CD4-positive, alpha-beta T cell treated with Interleukin-4 for 4 hours (primary cell): ENCODE results near the gene PTPRS.
A peak's percentile ranks its signal among the peaks of the same experiment; 100 is the strongest.
"Not testable (repeated sequence)": the region's sequence is repeated elsewhere in the genome, so short reads cannot be mapped to it uniquely, and the experiment has no call there.

Experiments used
- DNase-seq: peaks from one replicate; pipeline ENCODE4 v3.0.0-alpha.2; 2020

The PTPRS gene

GRCh38 chr19:5340637-5341447 is at the start of gene PTPRS:
Gene PTPRS, minus strand, starts transcription at chr19:5340812. Its CDS starts 54,672 bp downstream, at chr19:5286140.
- DNase-seq: peak; percentile 6

- no peak for DNase-seq
These were observed 48.7 kb upstream of the PTPRS start for GRCh38 chr19:5389353-5389752.

GRCh38 chr19:5387472-5387871 is 46.9 kb upstream of the PTPRS start:
- no peak for DNase-seq

- no peak for DNase-seq
These were observed 46.2 kb upstream of the PTPRS start for GRCh38 chr19:5386841-5387240.

GRCh38 chr19:5381197-5381596 is 40.6 kb upstream of the PTPRS start:
- DNase-seq: not testable (repeated sequence)

- no peak for DNase-seq
These were observed 39.8 kb upstream of the PTPRS start for GRCh38 chr19:5380215-5380919.

- no peak for DNase-seq
These were observed 36.3 kb upstream of the PTPRS start for GRCh38 chr19:5376928-5377327.

- no peak for DNase-seq
These were observed 32.1 kb upstream of the PTPRS start for GRCh38 chr19:5372572-5373200.

GRCh38 chr19:5369962-5370367 is 29.4 kb upstream of the PTPRS start:
- no peak for DNase-seq

GRCh38 chr19:5369304-5369703 is 28.7 kb upstream of the PTPRS start:
- no peak for DNase-seq

GRCh38 chr19:5367530-5368133 is 27.0 kb upstream of the PTPRS start:
- no peak for DNase-seq

- no peak for DNase-seq
These were observed 25.3 kb upstream of the PTPRS start for GRCh38 chr19:5365905-5366304.

- DNase-seq: no peak
These were observed 24.1 kb upstream of the PTPRS start for GRCh38 chr19:5364674-5365073.

GRCh38 chr19:5361839-5362238 is 21.2 kb upstream of the PTPRS start:
- DNase-seq: not testable (repeated sequence)

- no peak for DNase-seq
These were observed 20.8 kb upstream of the PTPRS start for GRCh38 chr19:5361407-5361806.

GRCh38 chr19:5360003-5360780 is 19.6 kb upstream of the PTPRS start:
- no peak for DNase-seq

- DNase-seq: no peak
These were observed 17.7 kb upstream of the PTPRS start for GRCh38 chr19:5358173-5358800.

- DNase-seq: no peak
These were observed 17.0 kb upstream of the PTPRS start for GRCh38 chr19:5357584-5357983.

GRCh38 chr19:5356918-5357317 is 16.3 kb upstream of the PTPRS start:
- no peak for DNase-seq

GRCh38 chr19:5356428-5356827 is 15.8 kb upstream of the PTPRS start:
- no peak for DNase-seq

GRCh38 chr19:5355693-5356092 is 15.1 kb upstream of the PTPRS start:
- no peak for DNase-seq

GRCh38 chr19:5355076-5355475 is 14.5 kb upstream of the PTPRS start:
- DNase-seq: no peak
